ENCODE data around the gene SLC11A2.
A peak's percentile ranks its signal among the peaks of the same experiment; 100 is the strongest.

Gene SLC11A2

GRCh38 chr12:50971946-50972345, 54.2 kb downstream of the SLC11A2 start:
- Histone ChIP-seq H2AFZ (ENCODE audit: insufficient read depth, low read length, poor library complexity) (no peak overlapping the region), H3K9me3 (ENCODE audit: insufficient read depth, low read depth, low read length) (peaks cover 3% of the 10 kb centered on the region), H2BK120ac (ENCODE audit: insufficient read depth, low read length, poor library complexity) (no peak overlapping the region), H4K12ac (ENCODE audit: low read depth, low read length) (no peak overlapping the region), H2AK5ac (ENCODE audit: low read length) (no peak overlapping the region), H3K79me2 (ENCODE audit: control insufficient read depth, insufficient read depth, low read length, poor library complexity) (no peaks in the 10 kb centered on the region), H3K4me2 (ENCODE audit: low read length) (no peak overlapping the region), H2BK5ac (ENCODE audit: low read depth, low read length, poor library complexity) (no peak overlapping the region), H3K79me1 (ENCODE audit: low read length) (no peaks in the 10 kb centered on the region), H3K14ac (ENCODE audit: low read length) (no peak overlapping the region), H3K36me3 (ENCODE audit: control insufficient read depth in 1 of 2, insufficient read depth in 2 of 2, low read length in 2 of 2) (peaks cover 6 to 9% of the 10 kb centered on the region in 2 experiments), H4K91ac (ENCODE audit: low read depth, low read length) (no peak overlapping the region), H3K27ac (ENCODE audit: low read depth, low read length) (no peak overlapping the region), H3K4me3 (ENCODE audit: low read depth, low read length) (no peak overlapping the region), H2BK12ac (ENCODE audit: low read length) (no peak overlapping the region), H3K27me3 (ENCODE audit: insufficient read depth, low read length) (no peaks in the 10 kb centered on the region), H3K4me1 (ENCODE audit: control insufficient read depth in 1 of 2, insufficient read depth in 2 of 2, low read length in 2 of 2) (no peaks in the 10 kb centered on the region), H4K8ac (ENCODE audit: low read depth, low read length) (no peak overlapping the region), H3K4ac (ENCODE audit: low read depth, low read length) (no peak overlapping the region), H3K18ac (ENCODE audit: low read length) (no peak overlapping the region), H3K23ac (ENCODE audit: low read length) (no peak overlapping the region), H3K9ac (ENCODE audit: low read length) (no peak overlapping the region)
- DNase-seq, result peak in 1 of 2 donors; percentile 7

- no peaks in the 10 kb centered on the region for H3K79me2 ChIP-seq (ENCODE audit: control insufficient read depth, insufficient read depth, low read length, poor library complexity)
- no peak overlapping the region for H2BK120ac ChIP-seq (ENCODE audit: insufficient read depth, low read length, poor library complexity)
- no peak overlapping the region for H3K4ac ChIP-seq (ENCODE audit: low read depth, low read length)
- no CpG with 5 or more reads among the region's 1 CpG for WGBS (ENCODE audit: extremely low coverage, insufficient coverage, insufficient read length)
- H4K12ac ChIP-seq (ENCODE audit: low read depth, low read length), result no peak overlapping the region
- H3K14ac ChIP-seq (ENCODE audit: low read length), result no peak overlapping the region
- no peak overlapping the region for H2BK12ac ChIP-seq (ENCODE audit: low read length)
- H3K27me3 ChIP-seq (ENCODE audit: insufficient read depth, low read length), result no peaks in the 10 kb centered on the region
- H2BK5ac ChIP-seq (ENCODE audit: low read depth, low read length, poor library complexity), result no peak overlapping the region
- H4K8ac ChIP-seq (ENCODE audit: low read depth, low read length), result no peak overlapping the region
- H3K9me3 ChIP-seq (ENCODE audit: insufficient read depth, low read depth, low read length), result no peaks in the 10 kb centered on the region
- H2AFZ ChIP-seq (ENCODE audit: insufficient read depth, low read length, poor library complexity), result no peak overlapping the region
- H3K9ac ChIP-seq (ENCODE audit: low read length), result no peak overlapping the region
- DNase-seq, result no peak
- H3K23ac ChIP-seq (ENCODE audit: low read length), result no peak overlapping the region
- no peaks in the 10 kb centered on the region for H3K4me1 ChIP-seq (ENCODE audit: control insufficient read depth in 1 of 2, insufficient read depth in 2 of 2, low read length in 2 of 2)
- H3K18ac ChIP-seq (ENCODE audit: low read length), result no peak overlapping the region
- no peak overlapping the region for H3K4me2 ChIP-seq (ENCODE audit: low read length)
- no peak overlapping the region for H3K4me3 ChIP-seq (ENCODE audit: low read depth, low read length)
- no peak overlapping the region for H4K91ac ChIP-seq (ENCODE audit: low read depth, low read length)
- no peaks in the 10 kb centered on the region for H3K79me1 ChIP-seq (ENCODE audit: low read length)
- no peak overlapping the region for H2AK5ac ChIP-seq (ENCODE audit: low read length)
- H3K27ac ChIP-seq (ENCODE audit: low read depth, low read length), result no peak overlapping the region
- peaks cover 2 to 4% of the 10 kb centered on the region in 2 experiments for H3K36me3 ChIP-seq (ENCODE audit: control insufficient read depth in 1 of 2, insufficient read depth in 2 of 2, low read length in 2 of 2)
Observed at GRCh38 chr12:50964432-50964831, 61.8 kb downstream of the SLC11A2 start.

GRCh38 chr12:50961708-50962107, 64.5 kb downstream of the SLC11A2 start:
- Histone ChIP-seq H3K79me1 (ENCODE audit: low read length) (no peaks in the 10 kb centered on the region), H3K4me2 (ENCODE audit: low read length) (no peak overlapping the region), H3K18ac (ENCODE audit: low read length) (no peak overlapping the region), H2AFZ (ENCODE audit: insufficient read depth, low read length, poor library complexity) (no peak overlapping the region), H4K12ac (ENCODE audit: low read depth, low read length) (no peak overlapping the region), H2BK12ac (ENCODE audit: low read length) (no peak overlapping the region), H4K91ac (ENCODE audit: low read depth, low read length) (no peak overlapping the region), H3K79me2 (ENCODE audit: control insufficient read depth, insufficient read depth, low read length, poor library complexity) (no peaks in the 10 kb centered on the region), H3K4ac (ENCODE audit: low read depth, low read length) (no peak overlapping the region), H3K9ac (ENCODE audit: low read length) (no peak overlapping the region), H3K27ac (ENCODE audit: low read depth, low read length) (no peak overlapping the region), H3K23ac (ENCODE audit: low read length) (no peak overlapping the region), H3K4me3 (ENCODE audit: low read depth, low read length) (no peak overlapping the region), H3K4me1 (ENCODE audit: control insufficient read depth in 1 of 2, insufficient read depth in 2 of 2, low read length in 2 of 2) (no peaks in the 10 kb centered on the region), H2AK5ac (ENCODE audit: low read length) (no peak overlapping the region), H3K14ac (ENCODE audit: low read length) (no peak overlapping the region), H2BK120ac (ENCODE audit: insufficient read depth, low read length, poor library complexity) (no peak overlapping the region), H3K9me3 (ENCODE audit: insufficient read depth, low read depth, low read length) (no peaks in the 10 kb centered on the region), H2BK5ac (ENCODE audit: low read depth, low read length, poor library complexity) (no peak overlapping the region), H3K36me3 (ENCODE audit: control insufficient read depth in 1 of 2, insufficient read depth in 2 of 2, low read length in 2 of 2) (no peaks in the 10 kb centered on the region), H4K8ac (ENCODE audit: low read depth, low read length) (no peak overlapping the region), H3K27me3 (ENCODE audit: insufficient read depth, low read length) (no peaks in the 10 kb centered on the region)
- peak in 1 of 2 donors; percentile 48 for DNase-seq
- no CpG with 5 or more reads among the region's 4 CpGs for WGBS (ENCODE audit: extremely low coverage, insufficient coverage, insufficient read length)

GRCh38 chr12:50960130-50960529, 66.1 kb downstream of the SLC11A2 start:
- Histone ChIP-seq H3K79me2 (ENCODE audit: control insufficient read depth, insufficient read depth, low read length, poor library complexity) (no peaks in the 10 kb centered on the region), H3K4ac (ENCODE audit: low read depth, low read length) (no peak overlapping the region), H3K79me1 (ENCODE audit: low read length) (no peaks in the 10 kb centered on the region), H3K23ac (ENCODE audit: low read length) (no peak overlapping the region), H3K36me3 (ENCODE audit: control insufficient read depth in 1 of 2, insufficient read depth in 2 of 2, low read length in 2 of 2) (no peaks in the 10 kb centered on the region), H2BK120ac (ENCODE audit: insufficient read depth, low read length, poor library complexity) (no peak overlapping the region), H3K9ac (ENCODE audit: low read length) (no peak overlapping the region), H3K27me3 (ENCODE audit: insufficient read depth, low read length) (no peaks in the 10 kb centered on the region), H3K14ac (ENCODE audit: low read length) (no peak overlapping the region), H4K91ac (ENCODE audit: low read depth, low read length) (no peak overlapping the region), H2BK5ac (ENCODE audit: low read depth, low read length, poor library complexity) (no peak overlapping the region), H3K4me3 (ENCODE audit: low read depth, low read length) (no peak overlapping the region), H3K27ac (ENCODE audit: low read depth, low read length) (no peak overlapping the region), H3K4me2 (ENCODE audit: low read length) (no peak overlapping the region), H4K8ac (ENCODE audit: low read depth, low read length) (no peak overlapping the region), H4K12ac (ENCODE audit: low read depth, low read length) (no peak overlapping the region), H2AK5ac (ENCODE audit: low read length) (no peak overlapping the region), H3K9me3 (ENCODE audit: insufficient read depth, low read depth, low read length) (no peaks in the 10 kb centered on the region), H3K18ac (ENCODE audit: low read length) (no peak overlapping the region), H3K4me1 (ENCODE audit: control insufficient read depth in 1 of 2, insufficient read depth in 2 of 2, low read length in 2 of 2) (no peaks in the 10 kb centered on the region), H2AFZ (ENCODE audit: insufficient read depth, low read length, poor library complexity) (no peak overlapping the region), H2BK12ac (ENCODE audit: low read length) (no peak overlapping the region)
- no peak for DNase-seq

- Histone ChIP-seq H3K79me2 (ENCODE audit: control insufficient read depth, insufficient read depth, low read length, poor library complexity) (no peaks in the 10 kb centered on the region), H3K23ac (ENCODE audit: low read length) (no peak overlapping the region), H3K4ac (ENCODE audit: low read depth, low read length) (no peak overlapping the region), H2AK5ac (ENCODE audit: low read length) (no peak overlapping the region), H3K9me3 (ENCODE audit: insufficient read depth, low read depth, low read length) (no peaks in the 10 kb centered on the region), H2AFZ (ENCODE audit: insufficient read depth, low read length, poor library complexity) (no peak overlapping the region), H3K36me3 (ENCODE audit: control insufficient read depth in 1 of 2, insufficient read depth in 2 of 2, low read length in 2 of 2) (no peaks in the 10 kb centered on the region), H2BK120ac (ENCODE audit: insufficient read depth, low read length, poor library complexity) (no peak overlapping the region), H4K12ac (ENCODE audit: low read depth, low read length) (no peak overlapping the region), H4K8ac (ENCODE audit: low read depth, low read length) (no peak overlapping the region), H2BK5ac (ENCODE audit: low read depth, low read length, poor library complexity) (no peak overlapping the region), H3K18ac (ENCODE audit: low read length) (no peak overlapping the region), H3K79me1 (ENCODE audit: low read length) (no peaks in the 10 kb centered on the region), H3K14ac (ENCODE audit: low read length) (no peak overlapping the region), H3K9ac (ENCODE audit: low read length) (no peak overlapping the region), H3K27me3 (ENCODE audit: insufficient read depth, low read length) (no peaks in the 10 kb centered on the region), H3K4me1 (ENCODE audit: control insufficient read depth in 1 of 2, insufficient read depth in 2 of 2, low read length in 2 of 2) (no peaks in the 10 kb centered on the region), H3K4me3 (ENCODE audit: low read depth, low read length) (no peak overlapping the region), H3K27ac (ENCODE audit: low read depth, low read length) (no peak overlapping the region), H4K91ac (ENCODE audit: low read depth, low read length) (no peak overlapping the region), H3K4me2 (ENCODE audit: low read length) (no peak overlapping the region), H2BK12ac (ENCODE audit: low read length) (no peak overlapping the region)
- no peak for DNase-seq
- no CpG with 5 or more reads among the region's 2 CpGs for WGBS (ENCODE audit: extremely low coverage, insufficient coverage, insufficient read length)
Observed at GRCh38 chr12:50955697-50956096, 70.5 kb downstream of the SLC11A2 start.

Measured in trophoblast cell (in vitro differentiated cells and primary cell).